Lower lobe of right lung (tissue), 2 donors: ENCODE measurements around the gene USP37. TPM values are rescaled to one million over a fixed set of nuclear protein-coding genes. Genes with fewer than 3 reads are reported as not detected.

Experiments used
- ATAC-seq, 2 donors: fragments of 200-7000 bp; cut with Tn5 transposase; one replicate each; pipeline ENCODE4 v1.9.1; 2020 to 2022; ENCODE audit warnings: mild to moderate bottlenecking in 2 of 2, moderate library complexity in 2 of 2
- DNase-seq: peaks from one replicate; pipeline ENCODE4 v3.0.0-alpha.2; 2020
- H3K27ac ChIP-seq: fragments of 200-600 bp; one replicate; pipeline ENCODE4 v1.8.0; 2022
- H3K27me3 ChIP-seq: fragments of 200-600 bp; one replicate; pipeline ENCODE4 v1.8.0; 2022; ENCODE audit warnings: low read depth
- H3K36me3 ChIP-seq: fragments of 200-600 bp; one replicate; pipeline ENCODE4 v1.8.0; 2022; ENCODE audit warnings: mild to moderate bottlenecking
- H3K4me1 ChIP-seq: fragments of 200-600 bp; one replicate; pipeline ENCODE4 v1.8.0; 2022
- H3K4me3 ChIP-seq: fragments of 200-600 bp; one replicate; pipeline ENCODE4 v1.8.0; 2022; ENCODE audit warnings: mild to moderate bottlenecking
- H3K9me3 ChIP-seq: fragments of 200-600 bp; one replicate; pipeline ENCODE4 v1.8.0; 2022
- CTCF ChIP-seq: fragments of 200-600 bp; IDR thresholded peaks from one replicate; pipeline ENCODE4 v1.8.0; 2022; ENCODE audit warnings: antibody characterized with exemption, mild to moderate bottlenecking
- intact Hi-C: fragments of 100-400 bp; cut with DNase I; formaldehyde crosslinking; loops from one replicate; pipeline ENCODE4 v1.11.0; 2022
- total RNA-seq: library from RNA; stranded (reverse); fragmentation: NEBNext Ultra II Directional; extraction: Animal tissue kit (Norgen Biotek cat#: 25700); gene quantifications from one replicate; pipeline ENCODE4 v1.2.1, GENCODE V29; 2021
- donor health status: DM: no; HTN: yes; CAD: no; lungs with severe emphysema.

The USP37 gene
- total RNA-seq, 1 donor from 2014 or later: 13.2 TPM

GRCh38 chr2:218435003-218435982 is 132.9 kb downstream of the USP37 start:
- intact Hi-C loops: no loop called here
- Histone ChIP-seq H3K9me3 (no peaks in the 10 kb centered on the region), H3K4me3 (no peak overlapping the region), H3K27me3 (no peaks in the 10 kb centered on the region), H3K4me1 (no peaks in the 10 kb centered on the region), H3K27ac (no peak overlapping the region), H3K36me3 (no peaks in the 10 kb centered on the region)
- ATAC-seq (no peak), DNase-seq (peak; percentile 28)
- TF ChIP-seq CTCF: no peak

GRCh38 chr2:218434456-218434855 is 133.7 kb downstream of the USP37 start:
- Histone ChIP-seq H3K27me3 (no peaks in the 10 kb centered on the region), H3K4me1 (no peaks in the 10 kb centered on the region), H3K36me3 (no peaks in the 10 kb centered on the region), H3K4me3 (no peak overlapping the region), H3K9me3 (no peaks in the 10 kb centered on the region), H3K27ac (no peak overlapping the region)
- ATAC-seq (no peak), DNase-seq (peak; percentile 36)
- intact Hi-C loops: no loop called here
- TF ChIP-seq CTCF: no peak

GRCh38 chr2:218432676-218433365 is 135.3 kb downstream of the USP37 start:
- intact Hi-C loops: no loop called here
- H3K4me1 ChIP-seq: no peaks in the 10 kb centered on the region
- H3K27me3 ChIP-seq: no peaks in the 10 kb centered on the region
- ATAC-seq: no peak
- TF ChIP-seq CTCF: no peak
- peak; percentile 14 for DNase-seq
- no peaks in the 10 kb centered on the region for H3K9me3 ChIP-seq
- H3K27ac ChIP-seq: no peak overlapping the region
- no peaks in the 10 kb centered on the region for H3K36me3 ChIP-seq
- no peak overlapping the region for H3K4me3 ChIP-seq

GRCh38 chr2:218431878-218432277 is 136.3 kb downstream of the USP37 start:
- Histone ChIP-seq H3K4me3 (no peak overlapping the region), H3K4me1 (no peaks in the 10 kb centered on the region), H3K27me3 (no peaks in the 10 kb centered on the region), H3K36me3 (no peaks in the 10 kb centered on the region), H3K9me3 (no peaks in the 10 kb centered on the region), H3K27ac (no peak overlapping the region)
- ATAC-seq: no peak
- no peak for TF ChIP-seq CTCF
- intact Hi-C loops: no loop called here
- DNase-seq: peak; percentile 14

GRCh38 chr2:218430721-218431120 is 137.4 kb downstream of the USP37 start:
- Histone ChIP-seq H3K27me3 (no peaks in the 10 kb centered on the region), H3K36me3 (no peaks in the 10 kb centered on the region), H3K9me3 (no peaks in the 10 kb centered on the region), H3K4me1 (no peaks in the 10 kb centered on the region), H3K4me3 (no peak overlapping the region), H3K27ac (no peak overlapping the region)
- DNase-seq (peak; percentile 11), ATAC-seq (no peak)
- intact Hi-C loops: no loop called here
- no peak for TF ChIP-seq CTCF
